HG02571 (cell line): Measurements from ENCODE around the gene RFESD.
"Not testable (repeated sequence)": the region's sequence is repeated elsewhere in the genome, so short reads cannot be mapped to it uniquely, and the experiment has no call there.

ENCODE experiments used
- ATAC-seq: cut with Tn5 transposase; IDR thresholded peaks from one replicate; pipeline ENCODE4 v1.9.1; 2021; ENCODE audit warnings: mild to moderate bottlenecking, moderate library complexity; ENCODE audit not compliant: unreplicated experiment

The RFESD gene

GRCh38 chr5:95706196-95706595 lies 59.6 kb downstream of the RFESD start:
- ATAC-seq = not testable (repeated sequence)

- no peak for ATAC-seq
These were observed 60.5 kb downstream of the RFESD start for GRCh38 chr5:95707055-95707454.
